A673 (cell line): ENCODE data around the gene ANKRD53.

Source experiments
- CTCF ChIP-seq: fragments of 300-800, 200-600 bp; sonication (generic); conservative IDR thresholded peaks from 2 replicates; pipeline ENCODE4 v1.5.1; 2017; ENCODE audit warnings: low read depth, mild to moderate bottlenecking, antibody characterized with exemption, low read length, moderate library complexity, mixed read lengths
- EZH2 ChIP-seq: fragments of 200-600 bp; sonication (generic); IDR thresholded peaks from 2 replicates; pipeline ENCODE4 v1.6.1; 2017; ENCODE audit warnings: borderline replicate concordance, low read depth, mild to moderate bottlenecking, mixed read lengths, antibody characterized with exemption, low read length; ENCODE audit not compliant: poor library complexity, severe bottlenecking

DNA sequence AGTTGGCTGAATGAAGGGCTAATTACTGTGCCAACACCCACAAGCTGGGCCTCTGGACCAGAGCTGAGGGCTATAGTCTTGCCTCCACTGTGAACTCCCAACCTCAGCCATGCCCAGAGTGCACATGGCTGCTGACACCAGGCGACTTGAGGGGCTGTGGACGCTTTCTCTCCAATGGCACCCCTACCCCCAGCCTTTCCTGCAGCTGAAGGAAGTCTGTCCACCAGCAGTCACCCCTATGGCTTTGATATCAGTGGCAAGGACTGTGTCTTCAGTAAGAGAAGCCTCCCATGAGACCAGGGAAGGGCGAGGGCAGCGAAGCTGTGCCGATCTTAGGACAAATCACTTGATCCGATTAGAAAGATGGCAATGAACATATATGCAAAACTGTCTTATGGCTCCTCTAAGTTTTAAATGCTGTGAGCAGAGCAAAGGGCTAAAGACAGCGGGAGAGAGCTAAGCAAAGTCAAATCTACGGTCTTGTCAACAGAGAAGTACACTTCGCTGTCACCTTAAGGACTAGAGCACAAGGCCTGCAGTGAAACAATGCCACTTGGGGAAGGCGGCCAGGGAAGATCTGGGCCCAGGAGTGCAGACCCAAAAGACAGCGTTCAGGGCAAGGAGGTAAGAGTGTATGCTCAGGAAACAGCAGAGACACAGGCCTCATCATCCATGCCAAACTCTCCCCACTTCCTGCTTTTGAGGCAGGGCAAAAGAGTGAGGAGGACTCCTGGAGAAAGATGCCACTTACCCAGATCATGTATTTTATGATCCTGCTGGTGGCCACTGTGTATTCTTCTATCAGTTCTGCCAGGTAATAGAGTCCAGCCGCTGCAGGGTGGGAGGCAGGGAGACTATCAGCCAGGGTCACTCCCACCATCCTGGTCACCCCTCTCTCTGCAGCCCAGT lies 14.8 kb downstream of the ANKRD53 start:
- TF ChIP-seq CTCF (no peak), EZH2 (no peak)
